Measurements from ENCODE around the gene PWWP2B. TPM values are rescaled to one million over a fixed set of nuclear protein-coding genes. Genes with fewer than 3 reads are reported as not detected.
A peak's percentile ranks its signal among the peaks of the same experiment; 100 is the strongest.

The PWWP2B gene
- total and polyA plus RNA-seq, 11 donors = 10.5 to 23.5 (median 15.3) TPM

DNA sequence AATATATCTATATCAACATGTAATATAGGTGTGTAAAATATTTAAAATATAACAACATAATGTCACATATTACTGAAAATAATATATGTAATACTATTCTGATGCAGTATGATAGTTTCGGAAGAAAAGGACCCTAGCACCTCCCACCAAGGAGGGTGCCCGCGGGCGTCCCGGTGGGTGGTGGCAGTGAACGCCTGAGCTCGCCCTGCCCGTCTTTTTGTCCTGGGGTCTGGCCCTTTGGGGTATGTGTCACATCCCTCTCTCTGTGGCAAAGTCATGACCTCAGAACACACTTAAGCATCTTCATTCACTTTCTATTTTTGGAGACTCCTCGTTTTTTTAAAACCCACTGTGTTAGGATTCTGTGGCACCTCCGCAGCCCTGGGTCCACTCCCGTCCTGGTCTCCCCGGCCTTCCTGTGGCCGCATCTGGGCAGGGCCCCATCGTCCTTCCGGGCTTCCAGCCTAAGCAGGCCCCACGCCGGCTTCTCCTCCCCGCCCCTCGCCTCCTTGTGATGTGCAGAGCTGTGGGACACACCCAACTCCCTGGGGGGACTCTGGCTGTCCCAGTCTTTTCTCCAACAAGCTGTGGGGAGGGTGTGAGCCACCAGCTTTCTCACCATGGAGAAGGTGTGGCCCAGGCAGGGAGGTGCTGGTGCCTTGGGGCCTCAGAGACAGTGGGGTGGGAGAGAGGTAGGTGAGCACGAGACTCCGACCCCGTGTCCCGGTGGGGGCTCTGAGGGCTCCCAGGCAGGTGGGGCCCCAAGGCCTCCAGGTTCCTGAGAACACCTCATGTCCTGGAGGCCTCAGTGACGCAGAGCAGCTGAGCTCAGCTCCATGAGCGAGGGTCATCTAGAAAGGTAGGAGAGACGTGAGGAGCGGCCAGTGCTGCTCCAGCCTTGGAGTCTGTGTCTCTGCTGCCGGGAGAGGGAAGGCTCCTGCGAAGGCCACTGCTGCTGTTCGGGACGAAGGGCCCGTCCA is 16.5 kb downstream of the PWWP2B start:
- no peaks in the 10 kb centered on the region for H3K27me3 ChIP-seq
- intact Hi-C loops (cut with DNase I) = no loop called here
- H3K36me3 ChIP-seq = peaks cover 0 to 6% (median 0%) of the 10 kb centered on the region in 9 donors
- peak in 1 of 4 donors; percentile 25 for ATAC-seq
- TF ChIP-seq POLR2A (IDR thresholded peaks at IDR 0.05) = no peak
- TF ChIP-seq, protein P1, sequence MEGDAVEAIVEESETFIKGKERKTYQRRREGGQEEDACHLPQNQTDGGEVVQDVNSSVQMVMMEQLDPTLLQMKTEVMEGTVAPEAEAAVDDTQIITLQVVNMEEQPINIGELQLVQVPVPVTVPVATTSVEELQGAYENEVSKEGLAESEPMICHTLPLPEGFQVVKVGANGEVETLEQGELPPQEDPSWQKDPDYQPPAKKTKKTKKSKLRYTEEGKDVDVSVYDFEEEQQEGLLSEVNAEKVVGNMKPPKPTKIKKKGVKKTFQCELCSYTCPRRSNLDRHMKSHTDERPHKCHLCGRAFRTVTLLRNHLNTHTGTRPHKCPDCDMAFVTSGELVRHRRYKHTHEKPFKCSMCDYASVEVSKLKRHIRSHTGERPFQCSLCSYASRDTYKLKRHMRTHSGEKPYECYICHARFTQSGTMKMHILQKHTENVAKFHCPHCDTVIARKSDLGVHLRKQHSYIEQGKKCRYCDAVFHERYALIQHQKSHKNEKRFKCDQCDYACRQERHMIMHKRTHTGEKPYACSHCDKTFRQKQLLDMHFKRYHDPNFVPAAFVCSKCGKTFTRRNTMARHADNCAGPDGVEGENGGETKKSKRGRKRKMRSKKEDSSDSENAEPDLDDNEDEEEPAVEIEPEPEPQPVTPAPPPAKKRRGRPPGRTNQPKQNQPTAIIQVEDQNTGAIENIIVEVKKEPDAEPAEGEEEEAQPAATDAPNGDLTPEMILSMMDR (IDR thresholded peaks at IDR 0.05) = no peak
- peaks cover 0 to 67% (median 35%) of the 10 kb centered on the region in 12 donors for H3K4me1 ChIP-seq
- H3K4me3 ChIP-seq = no peak overlapping the region
- 72 to 81% (median 78%) methylated on average over 30 to 32 of the region's 32 CpGs for WGBS, 4 donors
- H3K27ac ChIP-seq = peak overlapping the region in 5 of 12 donors; percentile 1 to 81 (median 25)
- H3K9me3 ChIP-seq = no peaks in the 10 kb centered on the region
- peak in 1 of 5 donors; percentile 42 for DNase-seq

DNA sequence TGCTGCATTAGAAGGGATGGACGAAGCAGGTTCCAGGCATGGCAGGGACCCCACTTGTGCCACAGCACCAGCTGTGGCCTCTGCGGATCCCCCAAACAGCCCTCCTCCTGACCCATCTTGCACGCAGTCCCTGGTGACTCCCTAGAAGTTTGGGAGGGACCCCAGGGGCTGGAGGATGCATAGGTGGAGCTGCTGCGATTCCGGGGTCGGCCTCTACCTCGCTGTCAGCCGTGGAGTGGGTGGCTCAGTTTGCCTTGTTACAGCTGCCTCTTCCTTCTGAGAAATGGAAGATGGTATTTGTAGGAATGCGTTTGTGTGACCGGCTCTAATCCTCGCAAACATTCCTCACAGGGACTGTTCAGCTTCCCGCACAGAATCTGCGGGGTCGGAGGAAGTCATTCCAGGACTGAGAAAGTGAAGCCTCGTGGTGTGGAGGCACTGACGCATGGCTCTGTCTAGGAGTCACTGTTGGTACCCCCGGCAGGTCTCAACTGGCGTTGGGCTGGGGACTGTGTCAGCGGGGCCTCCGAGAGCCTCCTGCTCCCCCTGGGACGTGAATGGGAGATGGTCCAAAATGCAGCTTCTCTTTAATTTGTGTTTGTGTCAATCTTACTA is 17.5 kb downstream of the PWWP2B start:
- H3K36me3 ChIP-seq = peaks cover 0 to 6% (median 0%) of the 10 kb centered on the region in 9 donors
- peak overlapping the region in 1 of 12 donors; percentile 33 for H3K27ac ChIP-seq
- H3K4me3 ChIP-seq = no peak overlapping the region
- DNase-seq = peak in 1 of 5 donors; percentile 24
- no peak for ATAC-seq
- no peaks in the 10 kb centered on the region for H3K9me3 ChIP-seq
- peaks cover 0 to 69% (median 35%) of the 10 kb centered on the region in 12 donors for H3K4me1 ChIP-seq
- WGBS, 4 donors = 87 to 93% (median 91%) methylated on average over 19 to 21 of the region's 21 CpGs
- intact Hi-C loops (cut with DNase I) = no loop called here
- no peaks in the 10 kb centered on the region for H3K27me3 ChIP-seq
- TF ChIP-seq, protein P1 (IDR thresholded peaks at IDR 0.05) = no peak
- no peak for TF ChIP-seq POLR2A (IDR thresholded peaks at IDR 0.05)

DNA sequence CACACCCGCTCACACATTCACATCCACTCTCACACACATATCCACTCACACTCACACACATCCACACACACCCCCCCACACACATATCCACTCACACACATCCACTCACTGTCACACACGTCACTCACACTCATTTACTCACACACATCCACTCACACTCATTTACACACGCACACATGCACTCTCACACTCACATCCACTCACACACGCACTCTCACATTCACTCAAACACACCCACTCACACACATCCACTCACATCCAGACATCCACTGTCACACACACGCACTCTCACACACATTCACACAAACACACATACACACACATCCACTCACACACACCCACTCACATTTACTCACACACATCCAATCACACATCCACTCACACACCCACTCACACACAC is 18.3 kb downstream of the PWWP2B start:
- Histone ChIP-seq H3K36me3 (peaks cover 0 to 6% (median 0%) of the 10 kb centered on the region in 9 donors), H3K9me3 (no peaks in the 10 kb centered on the region), H3K4me3 (no peak overlapping the region), H3K4me1 (peaks cover 0 to 76% (median 42%) of the 10 kb centered on the region in 12 donors), H3K27me3 (no peaks in the 10 kb centered on the region), H3K27ac (peak overlapping the region in 1 of 12 donors; percentile 33)
- WGBS, 4 donors = 95 to 97% (median 96%) methylated on average over 5 of the region's 5 CpGs
- no peak for ATAC-seq
- intact Hi-C loops (cut with DNase I) = no loop called here
- no peak for DNase-seq
- no peak for TF ChIP-seq POLR2A (IDR thresholded peaks at IDR 0.05)
- TF ChIP-seq, protein P1 (IDR thresholded peaks at IDR 0.05) = no peak

DNA sequence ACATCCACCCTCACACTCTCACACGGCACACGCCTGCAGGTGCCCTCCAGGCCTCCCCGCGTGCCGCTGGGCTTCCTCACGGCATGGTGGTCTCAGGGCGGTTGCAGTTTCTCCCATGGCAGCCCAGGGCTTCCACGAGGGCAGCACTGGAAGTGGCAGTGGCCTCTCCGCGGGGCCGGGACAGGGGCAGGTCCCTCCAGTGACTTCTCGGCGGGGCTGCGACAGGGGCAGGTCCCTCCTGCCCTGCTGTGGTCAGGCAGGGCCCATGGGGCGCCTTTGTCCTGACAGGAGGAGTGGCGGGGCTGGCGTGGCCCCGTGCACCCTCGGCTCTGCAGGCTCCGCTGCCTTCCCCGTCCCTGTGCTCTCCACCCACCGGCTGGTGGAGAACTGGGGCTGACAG is 19.0 kb downstream of the PWWP2B start:
- Histone ChIP-seq H3K36me3 (peaks cover 0 to 6% (median 0%) of the 10 kb centered on the region in 9 donors), H3K4me1 (peaks cover 0 to 80% (median 48%) of the 10 kb centered on the region in 12 donors), H3K27ac (peak overlapping the region in 1 of 12 donors; percentile 17), H3K27me3 (no peaks in the 10 kb centered on the region), H3K9me3 (no peaks in the 10 kb centered on the region), H3K4me3 (no peak overlapping the region)
- ATAC-seq = no peak
- no peak for TF ChIP-seq POLR2A (IDR thresholded peaks at IDR 0.05)
- no peak for DNase-seq
- WGBS, 4 donors = 90 to 97% (median 94%) methylated on average over 8 to 22 of the region's 22 CpGs
- intact Hi-C loops (cut with DNase I) = no loop called here

All from heart left ventricle (tissue), 16 donors.